HG03135 (cell line): ENCODE results near the gene SLC23A2.
"Not testable (repeated sequence)": the region's sequence is repeated elsewhere in the genome, so short reads cannot be mapped to it uniquely, and the experiment has no call there.

Experiments
- ATAC-seq: cut with Tn5 transposase; IDR thresholded peaks from one replicate; pipeline ENCODE4 v1.9.1; 2021; ENCODE audit warnings: mild to moderate bottlenecking, moderate library complexity; ENCODE audit not compliant: unreplicated experiment

SLC23A2 gene

GRCh38 chr20:5013682-5014447 lies 12.6 kb upstream of the SLC23A2 start:
- ATAC-seq = no peak

- ATAC-seq = no peak
Observed at GRCh38 chr20:5008759-5009158, 7.4 kb upstream of the SLC23A2 start.

- ATAC-seq = no peak
Observed at GRCh38 chr20:5005326-5005725, 4.0 kb upstream of the SLC23A2 start.

GRCh38 chr20:5004825-5005224 lies 3.5 kb upstream of the SLC23A2 start:
- not testable (repeated sequence) for ATAC-seq

GRCh38 chr20:5003626-5004025 lies 2.3 kb upstream of the SLC23A2 start:
- no peak for ATAC-seq

GRCh38 chr20:5002077-5002413 lies 735 bp upstream of the SLC23A2 start:
- no peak for ATAC-seq

- ATAC-seq = no peak
Observed at GRCh38 chr20:5000263-5001173, 792 bp downstream of the SLC23A2 start.

GRCh38 chr20:4999788-5000187 lies 1.5 kb downstream of the SLC23A2 start:
- ATAC-seq = no peak

GRCh38 chr20:4998160-4998651 lies 3.1 kb downstream of the SLC23A2 start:
- ATAC-seq = no peak

GRCh38 chr20:4997222-4997621 lies 4.1 kb downstream of the SLC23A2 start:
- no peak for ATAC-seq

GRCh38 chr20:4989570-4989969 lies 11.7 kb downstream of the SLC23A2 start:
- no peak for ATAC-seq

- ATAC-seq = no peak
Observed at GRCh38 chr20:4987130-4987529, 14.2 kb downstream of the SLC23A2 start.

- ATAC-seq = peak; percentile 57
Observed at GRCh38 chr20:4985658-4986057, 15.7 kb downstream of the SLC23A2 start.

- no peak for ATAC-seq
Observed at GRCh38 chr20:4982281-4982680, 19.0 kb downstream of the SLC23A2 start.

GRCh38 chr20:4979841-4980410 lies 21.4 kb downstream of the SLC23A2 start:
- ATAC-seq = no peak

- ATAC-seq = no peak
Observed at GRCh38 chr20:4978050-4978918, 23.0 kb downstream of the SLC23A2 start.

GRCh38 chr20:4976014-4976413 lies 25.3 kb downstream of the SLC23A2 start:
- ATAC-seq = not testable (repeated sequence)

- peak; percentile 77 for ATAC-seq
Observed at GRCh38 chr20:4973330-4974097, 27.8 kb downstream of the SLC23A2 start.

GRCh38 chr20:4972506-4973251 lies 28.6 kb downstream of the SLC23A2 start:
- no peak for ATAC-seq
